ENCODE results near the gene SOX3. TPM values are rescaled to one million over a fixed set of nuclear protein-coding genes. Genes with fewer than 3 reads are reported as not detected.

The SOX3 gene
- total RNA-seq, 2 experiments from 2014 or later, result not detected

Other genes starting within 250 kb of the SOX3 start
- gene LINC00632, start 204.7 kb upstream of the SOX3 start, total RNA-seq, result not detected